ENCODE data around the gene C2orf49. TPM values are rescaled to one million over a fixed set of nuclear protein-coding genes. Genes with fewer than 3 reads are reported as not detected.
A peak's percentile ranks its signal among the peaks of the same experiment; 100 is the strongest.
"Not testable (repeated sequence)": the region's sequence is repeated elsewhere in the genome, so short reads cannot be mapped to it uniquely, and the experiment has no call there.

Gene C2orf49
- total and polyA plus RNA-seq, 2 donors: 11.1 to 17.0 TPM

DNA sequence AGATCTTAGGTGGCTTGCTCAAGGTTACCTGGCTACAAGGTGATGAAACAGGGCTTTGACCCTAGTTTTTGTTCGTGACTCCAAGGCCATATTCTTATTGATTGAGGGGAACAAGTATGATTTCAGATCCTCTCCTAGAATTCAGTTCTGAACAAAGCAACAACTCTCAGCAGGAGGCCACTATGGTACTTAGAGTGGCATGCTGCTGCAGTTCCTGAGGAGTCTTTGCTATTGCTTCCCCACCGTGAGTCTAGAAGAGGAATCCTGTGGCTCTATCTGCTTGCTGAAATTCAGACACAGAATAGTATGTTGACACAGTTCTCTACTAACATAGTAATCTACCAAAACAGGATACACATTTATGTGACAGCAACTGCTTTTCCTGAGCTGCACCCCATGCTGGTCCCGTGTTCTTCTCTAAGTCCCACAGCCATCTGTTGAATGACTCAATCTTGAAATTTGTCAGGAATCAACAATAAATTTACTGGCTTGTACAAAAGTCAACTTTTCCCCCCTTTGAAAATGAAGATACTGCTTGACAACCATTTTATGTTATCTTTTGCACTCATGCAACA, 11.9 kb upstream of the C2orf49 start:
- Histone ChIP-seq H3K36me3 (ENCODE audit: control insufficient read depth in 2 of 2, insufficient read depth in 2 of 2, low read length in 1 of 2) (peaks cover 3 to 4% of the 10 kb centered on the region in 2 donors), H3K27me3 (ENCODE audit: control insufficient read depth in 2 of 2, insufficient read depth in 1 of 2, low read length in 1 of 2) (no peaks in the 10 kb centered on the region), H3K9me3 (ENCODE audit: control insufficient read depth in 2 of 2, insufficient read depth in 1 of 2, low read length in 1 of 2) (no peaks in the 10 kb centered on the region), H3K4me3 (ENCODE audit: low read length in 2 of 2) (no peak overlapping the region), H3K27ac (ENCODE audit: low read depth in 1 of 2, low read length in 1 of 2) (no peak overlapping the region), H3K4me1 (ENCODE audit: control insufficient read depth in 2 of 2, insufficient read depth in 2 of 2, low read length in 2 of 2) (peaks cover 5 to 24% of the 10 kb centered on the region in 2 donors)
- no peak for DNase-seq (ENCODE audit: low read depth in 6 of 9, low spot score in 9 of 9)
- 40% methylated on average over 3 of the region's 3 CpGs for WGBS

DNA sequence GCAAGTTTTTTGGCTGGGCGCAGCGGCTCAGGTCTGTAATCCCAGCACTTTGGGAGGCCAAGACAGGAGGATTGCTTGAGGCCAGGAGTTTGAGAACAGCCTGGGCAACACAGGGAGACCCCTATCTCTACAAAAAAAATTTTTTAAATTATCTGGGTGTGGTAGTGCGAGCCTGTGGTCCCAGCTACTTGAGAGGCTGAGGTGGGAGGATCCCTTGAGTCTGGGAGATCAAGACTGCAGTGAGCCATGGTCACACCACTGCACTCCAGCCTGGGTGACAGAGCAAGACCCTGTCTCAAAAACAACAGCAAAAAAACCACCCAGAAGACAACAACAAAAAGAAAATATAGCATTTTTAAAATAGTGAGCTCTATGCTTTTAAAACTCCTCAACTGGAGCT, 10.1 kb upstream of the C2orf49 start:
- 99% methylated on average over 3 of the region's 3 CpGs for WGBS
- H3K9me3 ChIP-seq (ENCODE audit: control insufficient read depth in 2 of 2, insufficient read depth in 1 of 2, low read length in 1 of 2): not testable (repeated sequence)
- peaks cover 5 to 24% of the 10 kb centered on the region in 2 donors for H3K4me1 ChIP-seq (ENCODE audit: control insufficient read depth in 2 of 2, insufficient read depth in 2 of 2, low read length in 2 of 2)

DNA sequence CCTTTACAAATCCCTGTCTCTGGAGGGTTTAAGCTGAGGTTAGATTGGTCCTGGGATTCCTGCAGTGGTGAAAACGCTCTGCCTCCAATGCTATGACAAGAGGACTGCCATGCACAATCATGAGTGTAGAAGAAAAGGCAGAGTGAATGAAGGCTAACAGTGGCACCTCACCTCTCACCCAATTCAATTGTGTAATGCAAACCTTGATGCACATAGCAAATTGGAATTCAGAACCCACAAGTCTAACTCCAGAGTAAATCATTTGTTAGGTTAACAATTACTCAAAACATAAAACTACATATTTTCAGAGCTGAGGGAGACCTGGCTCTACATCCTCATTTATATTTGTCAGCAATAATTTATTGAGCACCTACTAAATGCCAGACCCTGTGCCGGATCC, 9.7 kb upstream of the C2orf49 start:
- H3K27me3 ChIP-seq (ENCODE audit: control insufficient read depth in 2 of 2, insufficient read depth in 1 of 2, low read length in 1 of 2): no peaks in the 10 kb centered on the region
- peaks cover 3 to 4% of the 10 kb centered on the region in 2 donors for H3K36me3 ChIP-seq (ENCODE audit: control insufficient read depth in 2 of 2, insufficient read depth in 2 of 2, low read length in 1 of 2)
- no peak overlapping the region for H3K27ac ChIP-seq (ENCODE audit: low read depth in 1 of 2, low read length in 1 of 2)
- H3K4me1 ChIP-seq (ENCODE audit: control insufficient read depth in 2 of 2, insufficient read depth in 2 of 2, low read length in 2 of 2): peaks cover 5 to 24% of the 10 kb centered on the region in 2 donors
- H3K9me3 ChIP-seq (ENCODE audit: control insufficient read depth in 2 of 2, insufficient read depth in 1 of 2, low read length in 1 of 2): no peaks in the 10 kb centered on the region
- 92% methylated on average over 2 of the region's 2 CpGs for WGBS
- no peak overlapping the region for H3K4me3 ChIP-seq (ENCODE audit: low read length in 2 of 2)
- no peak for DNase-seq (ENCODE audit: low read depth in 6 of 9, low spot score in 9 of 9)

More for the DNA sequence above, 10.1 kb upstream of the C2orf49 start:
- H3K4me3 ChIP-seq (ENCODE audit: low read length in 2 of 2); H3K27me3 ChIP-seq (ENCODE audit: control insufficient read depth in 2 of 2, insufficient read depth in 1 of 2, low read length in 1 of 2); H3K36me3 ChIP-seq (ENCODE audit: control insufficient read depth in 2 of 2, insufficient read depth in 2 of 2, low read length in 1 of 2); DNase-seq (ENCODE audit: low read depth in 6 of 9, low spot score in 9 of 9); H3K27ac ChIP-seq (ENCODE audit: low read depth in 1 of 2, low read length in 1 of 2): not testable (repeated sequence)

DNA sequence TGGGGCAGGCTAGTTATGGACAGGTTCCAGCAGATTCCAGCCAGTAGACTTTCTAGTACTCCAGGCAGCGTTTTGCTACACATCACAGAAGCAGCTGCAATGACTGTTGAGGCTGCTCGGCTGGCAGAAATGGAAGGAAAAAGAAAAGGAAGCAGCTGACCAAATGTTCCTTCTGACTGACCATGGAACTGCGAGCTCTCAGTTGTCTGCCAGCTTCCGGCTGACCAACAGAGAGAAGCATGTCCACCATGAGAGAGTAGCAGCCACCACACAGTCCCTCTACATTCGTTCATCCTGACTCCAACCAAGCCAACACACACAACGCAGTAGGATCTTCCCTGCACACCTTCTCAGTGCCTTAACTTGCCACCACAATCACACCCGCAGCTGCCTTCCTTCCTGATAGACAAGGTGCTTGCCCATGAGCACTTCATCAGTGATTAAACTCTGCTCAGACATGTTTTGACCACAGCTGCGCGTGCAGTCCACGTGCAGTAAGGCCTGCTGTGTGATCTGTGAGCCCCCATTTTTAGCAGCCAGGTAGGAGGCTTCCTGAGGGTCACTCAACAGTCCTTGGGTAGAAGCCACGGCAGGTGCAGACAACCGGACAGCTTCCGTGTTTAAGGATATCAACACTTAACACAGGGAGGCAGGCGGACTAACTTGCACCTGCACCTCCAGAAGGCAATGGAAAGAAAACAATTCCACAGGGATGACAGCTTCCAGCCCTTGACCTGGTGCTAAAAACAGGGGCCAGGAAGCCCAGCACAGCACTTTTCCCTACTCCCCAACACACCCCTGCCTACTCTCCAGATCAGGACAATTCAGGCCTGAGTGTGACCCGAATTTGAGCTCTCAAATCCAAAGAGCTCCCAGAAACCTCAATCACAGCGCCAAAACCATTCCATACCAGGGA, 8.8 kb upstream of the C2orf49 start:
- 20% methylated on average over 16 of the region's 16 CpGs for WGBS
- Histone ChIP-seq H3K36me3 (ENCODE audit: control insufficient read depth in 2 of 2, insufficient read depth in 2 of 2, low read length in 1 of 2) (peaks cover 3 to 4% of the 10 kb centered on the region in 2 donors), H3K4me3 (ENCODE audit: low read length in 2 of 2) (peak overlapping the region; percentile 54 to 78), H3K4me1 (ENCODE audit: control insufficient read depth in 2 of 2, insufficient read depth in 2 of 2, low read length in 2 of 2) (peaks cover 5 to 19% of the 10 kb centered on the region in 2 donors), H3K9me3 (ENCODE audit: control insufficient read depth in 2 of 2, insufficient read depth in 1 of 2, low read length in 1 of 2) (no peaks in the 10 kb centered on the region), H3K27me3 (ENCODE audit: control insufficient read depth in 2 of 2, insufficient read depth in 1 of 2, low read length in 1 of 2) (no peaks in the 10 kb centered on the region), H3K27ac (ENCODE audit: low read depth in 1 of 2, low read length in 1 of 2) (no peak overlapping the region)
- peak in 1 of 9 donors; percentile 40 for DNase-seq (ENCODE audit: low read depth in 6 of 9, low spot score in 9 of 9)

GRCh38 chr2:105329197-105329554, 8.2 kb upstream of the C2orf49 start:
- peak in 2 of 9 donors; percentile 26 to 39 for DNase-seq (ENCODE audit: low read depth in 6 of 9, low spot score in 9 of 9)
- WGBS: under 1% methylated on average over 17 of the region's 17 CpGs
- no peak overlapping the region for H3K27ac ChIP-seq (ENCODE audit: low read depth in 1 of 2, low read length in 1 of 2)

GRCh38 chr2:105329561-105330495, 7.5 kb upstream of the C2orf49 start, which contains the start of gene TGFBRAP1:
TSS of gene TGFBRAP1 (minus strand) at chr2:105329735. CDS start at chr2:105308301, 21,434 bp downstream.
- peak within 1 kb of the TSS; percentile 60 to 78 for H3K4me3 ChIP-seq (ENCODE audit: low read length in 2 of 2)
- H3K9me3 ChIP-seq (ENCODE audit: control insufficient read depth in 2 of 2, insufficient read depth in 1 of 2, low read length in 1 of 2): no peaks in the 10 kb centered on the region
- 3% methylated on average over 101 of the region's 101 CpGs for WGBS
- peaks cover 7 to 8% of the 10 kb centered on the region in 2 donors for H3K36me3 ChIP-seq (ENCODE audit: control insufficient read depth in 2 of 2, insufficient read depth in 2 of 2, low read length in 1 of 2)
- H3K27ac ChIP-seq (ENCODE audit: low read depth in 1 of 2, low read length in 1 of 2): peak within 1 kb of the TSS; percentile 52 to 81
- peaks cover 5 to 19% of the 10 kb centered on the region in 2 donors for H3K4me1 ChIP-seq (ENCODE audit: control insufficient read depth in 2 of 2, insufficient read depth in 2 of 2, low read length in 2 of 2)
- DNase-seq (ENCODE audit: low read depth in 6 of 9, low spot score in 9 of 9): peak in 3 of 9 donors; percentile 49 to 65 (median 57)
- no peaks in the 10 kb centered on the region for H3K27me3 ChIP-seq (ENCODE audit: control insufficient read depth in 2 of 2, insufficient read depth in 1 of 2, low read length in 1 of 2)

More at GRCh38 chr2:105329197-105329554, 8.2 kb upstream of the C2orf49 start:
- peaks cover 3 to 4% of the 10 kb centered on the region in 2 donors for H3K36me3 ChIP-seq (ENCODE audit: control insufficient read depth in 2 of 2, insufficient read depth in 2 of 2, low read length in 1 of 2)
- H3K4me1 ChIP-seq (ENCODE audit: control insufficient read depth in 2 of 2, insufficient read depth in 2 of 2, low read length in 2 of 2): peaks cover 5 to 19% of the 10 kb centered on the region in 2 donors
- H3K9me3 ChIP-seq (ENCODE audit: control insufficient read depth in 2 of 2, insufficient read depth in 1 of 2, low read length in 1 of 2): no peaks in the 10 kb centered on the region
- H3K27me3 ChIP-seq (ENCODE audit: control insufficient read depth in 2 of 2, insufficient read depth in 1 of 2, low read length in 1 of 2): no peaks in the 10 kb centered on the region
- H3K4me3 ChIP-seq (ENCODE audit: low read length in 2 of 2): peak overlapping the region; percentile 54 to 78

DNA sequence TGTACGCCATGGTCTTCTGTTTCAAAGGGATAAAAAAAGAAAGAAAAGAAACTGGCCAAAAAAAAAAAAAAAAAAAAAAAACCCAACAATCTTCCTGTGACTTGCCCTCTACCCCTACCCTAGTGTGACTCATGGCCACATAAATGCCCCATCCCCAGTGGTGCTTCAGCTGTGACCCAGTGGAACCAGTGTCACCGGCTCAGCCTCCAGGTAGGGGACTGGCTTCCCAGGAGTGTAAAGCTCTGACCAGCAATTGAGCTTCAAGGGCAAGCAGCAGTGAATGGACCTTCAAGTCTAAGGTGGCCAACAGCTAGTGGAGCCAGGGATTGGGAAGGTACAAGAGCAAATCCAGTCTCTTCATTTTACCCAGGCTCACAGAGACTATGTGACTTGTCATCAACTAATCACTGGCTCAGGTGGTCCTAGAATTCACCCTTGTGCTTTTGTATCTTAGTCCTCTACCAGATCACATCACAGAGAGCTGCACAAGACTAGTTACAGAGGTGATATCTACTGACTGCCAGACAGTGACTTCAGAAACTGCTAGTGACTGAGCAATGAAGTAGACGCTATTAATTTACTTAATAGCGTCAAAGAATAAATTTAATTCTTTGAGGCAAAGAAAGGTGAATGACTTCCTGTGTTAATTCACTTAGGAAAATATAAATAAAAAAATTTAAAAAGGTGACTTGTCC, 6.5 kb upstream of the C2orf49 start:
- no peak for DNase-seq (ENCODE audit: low read depth in 6 of 9, low spot score in 9 of 9)

GRCh38 chr2:105334211-105334610, 3.1 kb upstream of the C2orf49 start:
- Histone ChIP-seq H3K9me3 (ENCODE audit: control insufficient read depth in 2 of 2, insufficient read depth in 1 of 2, low read length in 1 of 2) (peaks cover 0 to 1% of the 10 kb centered on the region in 2 donors), H3K4me3 (ENCODE audit: low read length in 2 of 2) (no peak overlapping the region), H3K4me1 (ENCODE audit: control insufficient read depth in 2 of 2, insufficient read depth in 2 of 2, low read length in 2 of 2) (peaks cover 9 to 19% of the 10 kb centered on the region in 2 donors), H3K27ac (ENCODE audit: low read depth in 1 of 2, low read length in 1 of 2) (no peak overlapping the region), H3K27me3 (ENCODE audit: control insufficient read depth in 2 of 2, insufficient read depth in 1 of 2, low read length in 1 of 2) (no peaks in the 10 kb centered on the region), H3K36me3 (ENCODE audit: control insufficient read depth in 2 of 2, insufficient read depth in 2 of 2, low read length in 1 of 2) (peaks cover 3 to 4% of the 10 kb centered on the region in 2 donors)
- DNase-seq (ENCODE audit: low read depth in 6 of 9, low spot score in 9 of 9): no peak
- 97% methylated on average over 4 of the region's 4 CpGs for WGBS

More for the DNA sequence above, 6.5 kb upstream of the C2orf49 start:
- H3K9me3 ChIP-seq (ENCODE audit: control insufficient read depth in 2 of 2, insufficient read depth in 1 of 2, low read length in 1 of 2): no peaks in the 10 kb centered on the region
- peaks cover 3 to 4% of the 10 kb centered on the region in 2 donors for H3K36me3 ChIP-seq (ENCODE audit: control insufficient read depth in 2 of 2, insufficient read depth in 2 of 2, low read length in 1 of 2)
- no peak overlapping the region for H3K4me3 ChIP-seq (ENCODE audit: low read length in 2 of 2)
- H3K27me3 ChIP-seq (ENCODE audit: control insufficient read depth in 2 of 2, insufficient read depth in 1 of 2, low read length in 1 of 2): no peaks in the 10 kb centered on the region
- H3K27ac ChIP-seq (ENCODE audit: low read depth in 1 of 2, low read length in 1 of 2): no peak overlapping the region
- WGBS: 98% methylated on average over 4 of the region's 4 CpGs
- H3K4me1 ChIP-seq (ENCODE audit: control insufficient read depth in 2 of 2, insufficient read depth in 2 of 2, low read length in 2 of 2): peaks cover 5 to 19% of the 10 kb centered on the region in 2 donors
